Gastroesophageal sphincter (tissue), 3 donors: Measurements from ENCODE around the gene PPOX.

ENCODE experiments used
- POLR2A ChIP-seq, 2 donors: fragments of 450-650 bp; IDR thresholded peaks; one replicate each; pipeline ENCODE4 v1.6.1; 2017; ENCODE audit warnings: antibody characterized with exemption in 2 of 2, mild to moderate bottlenecking in 2 of 2, moderate library complexity in 1 of 2
- TF ChIP-seq, protein P1 (sequence below), 4 experiments: fragments of 200-600 bp in 2 of 4; fragments of 450-650 bp in 2 of 4; sonication (generic) in 1 of 4; IDR thresholded peaks; one replicate each; pipeline ENCODE4 v1.5.1; 2017 to 2019; ENCODE audit warnings: antibody characterized with exemption in 4 of 4, mild to moderate bottlenecking in 2 of 4, moderate library complexity in 2 of 4

DNA sequence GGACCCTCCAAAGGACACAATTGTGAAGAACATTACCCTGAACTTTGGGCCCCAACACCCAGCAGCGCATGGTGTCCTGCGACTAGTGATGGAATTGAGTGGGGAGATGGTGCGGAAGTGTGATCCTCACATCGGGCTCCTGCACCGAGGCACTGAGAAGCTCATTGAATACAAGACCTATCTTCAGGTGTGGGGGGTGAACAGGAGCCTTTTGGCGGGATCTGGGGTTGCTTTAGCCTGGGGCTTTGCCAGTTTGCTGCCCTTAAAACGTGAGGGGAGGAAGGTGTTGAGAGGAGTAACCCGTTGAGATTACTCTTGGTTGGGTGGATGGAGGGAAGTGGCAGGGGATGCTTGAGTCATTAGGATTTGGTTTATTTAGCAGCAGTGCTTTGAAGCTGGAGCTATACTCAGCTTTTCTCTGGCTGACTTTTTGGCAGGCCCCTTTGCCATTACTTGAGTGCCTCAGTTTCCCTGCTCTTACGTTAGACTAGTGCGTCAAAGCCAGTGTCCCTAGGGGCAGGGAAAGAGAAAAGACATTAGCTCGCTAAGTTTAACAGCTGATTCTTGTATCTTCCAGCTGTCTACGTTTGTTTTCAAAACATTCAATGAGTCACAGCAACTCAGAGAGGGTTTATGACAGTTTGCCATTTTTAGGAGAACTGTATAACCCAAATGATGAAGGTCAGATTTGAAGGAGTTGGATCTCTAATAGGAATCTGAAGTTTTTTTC is 40.4 kb downstream of the PPOX start:
- TF ChIP-seq, protein P1, sequence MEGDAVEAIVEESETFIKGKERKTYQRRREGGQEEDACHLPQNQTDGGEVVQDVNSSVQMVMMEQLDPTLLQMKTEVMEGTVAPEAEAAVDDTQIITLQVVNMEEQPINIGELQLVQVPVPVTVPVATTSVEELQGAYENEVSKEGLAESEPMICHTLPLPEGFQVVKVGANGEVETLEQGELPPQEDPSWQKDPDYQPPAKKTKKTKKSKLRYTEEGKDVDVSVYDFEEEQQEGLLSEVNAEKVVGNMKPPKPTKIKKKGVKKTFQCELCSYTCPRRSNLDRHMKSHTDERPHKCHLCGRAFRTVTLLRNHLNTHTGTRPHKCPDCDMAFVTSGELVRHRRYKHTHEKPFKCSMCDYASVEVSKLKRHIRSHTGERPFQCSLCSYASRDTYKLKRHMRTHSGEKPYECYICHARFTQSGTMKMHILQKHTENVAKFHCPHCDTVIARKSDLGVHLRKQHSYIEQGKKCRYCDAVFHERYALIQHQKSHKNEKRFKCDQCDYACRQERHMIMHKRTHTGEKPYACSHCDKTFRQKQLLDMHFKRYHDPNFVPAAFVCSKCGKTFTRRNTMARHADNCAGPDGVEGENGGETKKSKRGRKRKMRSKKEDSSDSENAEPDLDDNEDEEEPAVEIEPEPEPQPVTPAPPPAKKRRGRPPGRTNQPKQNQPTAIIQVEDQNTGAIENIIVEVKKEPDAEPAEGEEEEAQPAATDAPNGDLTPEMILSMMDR (IDR thresholded peaks at IDR 0.05), result no peak
- no peak for TF ChIP-seq POLR2A (IDR thresholded peaks at IDR 0.05)
